Suprapubic skin (tissue), 4 donors: ENCODE measurements around the gene SLC17A5. TPM values are rescaled to one million over a fixed set of nuclear protein-coding genes. Genes with fewer than 3 reads are reported as not detected.
A peak's percentile ranks its signal among the peaks of the same experiment; 100 is the strongest.

Source experiments
- DNase-seq, 2 donors: peaks; one replicate each; pipeline ENCODE4 v3.0.0-alpha.2; 2019; ENCODE audit warnings: low spot score in 2 of 2
- H3K27ac ChIP-seq: fragments of 200-600 bp; sonication (generic); one replicate; pipeline ENCODE4 v1.5.1; 2019
- H3K27me3 ChIP-seq: fragments of 200-600 bp; sonication (generic); one replicate; pipeline ENCODE4 v1.5.1; 2019
- H3K36me3 ChIP-seq: fragments of 200-600 bp; sonication (generic); one replicate; pipeline ENCODE4 v1.5.1; 2019
- H3K4me1 ChIP-seq: fragments of 200-600 bp; sonication (generic); one replicate; pipeline ENCODE4 v1.5.1; 2019
- H3K4me3 ChIP-seq: fragments of 200-600 bp; sonication (generic); one replicate; pipeline ENCODE4 v1.5.1; 2019; ENCODE audit warnings: mild to moderate bottlenecking
- H3K9me3 ChIP-seq: fragments of 200-600 bp; sonication (generic); one replicate; pipeline ENCODE4 v1.5.1; 2019
- CTCF ChIP-seq, 2 donors: fragments of 200-600 bp in 1 of 2; fragments of 450-650 bp in 1 of 2; sonication (generic) in 1 of 2; IDR thresholded peaks; one replicate each; pipeline ENCODE4 v1.5.1; 2016 to 2019; ENCODE audit warnings: antibody characterized with exemption in 2 of 2, mild to moderate bottlenecking in 1 of 2, moderate library complexity in 1 of 2
- EP300 ChIP-seq: sonication (generic); formaldehyde crosslinking; IDR thresholded peaks from one replicate; pipeline ENCODE4 v1.6.1; 2017; ENCODE audit warnings: antibody characterized with exemption
- POLR2A ChIP-seq, 2 donors: fragments of 450-650 bp; IDR thresholded peaks; one replicate each; pipeline ENCODE4 v1.6.1; 2017; ENCODE audit warnings: antibody characterized with exemption in 2 of 2, mild to moderate bottlenecking in 2 of 2, moderate library complexity in 2 of 2
- POLR2AphosphoS5 ChIP-seq, 3 donors: sonication (generic); formaldehyde crosslinking; IDR thresholded peaks; one replicate each; pipeline ENCODE4 v1.6.1; 2017; ENCODE audit warnings: antibody characterized with exemption in 3 of 3
- WGBS: methylation state at CpG from one replicate; pipeline ENCODE4 v1.1.5; 2018; 5-methylcytosine and 5-hydroxymethylcytosine counted together
- total RNA-seq, 4 donors: library from RNA; depleted of rRNA; stranded (reverse); fragments of >200 nt; gene quantifications; one replicate each; pipeline ENCODE4 v1.1.0, GENCODE V29; 2016

Gene SLC17A5
- total RNA-seq, 4 donors from 2014 or later, result 8.0 to 14.0 (median 11.2) TPM

GRCh38 chr6:73642530-73642929, 11.3 kb downstream of the SLC17A5 start:
- no peaks in the 10 kb centered on the region for H3K9me3 ChIP-seq
- no peak for DNase-seq
- H3K4me3 ChIP-seq, result no peak overlapping the region
- H3K27ac ChIP-seq, result no peak overlapping the region
- WGBS, result 50% methylated on average over 2 of the region's 2 CpGs
- TF ChIP-seq CTCF (IDR thresholded peaks at IDR 0.05) (no peak), EP300 (no peak), POLR2A (IDR thresholded peaks at IDR 0.05) (no peak), POLR2AphosphoS5 (IDR thresholded peaks at IDR 0.05) (no peak)
- no peaks in the 10 kb centered on the region for H3K27me3 ChIP-seq
- H3K36me3 ChIP-seq, result peaks cover 8% of the 10 kb centered on the region
- H3K4me1 ChIP-seq, result peaks cover 7% of the 10 kb centered on the region

GRCh38 chr6:73640179-73640750, 13.5 kb downstream of the SLC17A5 start:
- Histone ChIP-seq H3K4me3 (no peak overlapping the region), H3K36me3 (peaks cover 8% of the 10 kb centered on the region), H3K4me1 (peaks cover 17% of the 10 kb centered on the region), H3K27ac (no peak overlapping the region), H3K9me3 (no peaks in the 10 kb centered on the region), H3K27me3 (no peaks in the 10 kb centered on the region)
- 95% methylated on average over 1 of the region's 1 CpG for WGBS
- TF ChIP-seq EP300 (no peak), POLR2A (IDR thresholded peaks at IDR 0.05) (no peak), POLR2AphosphoS5 (IDR thresholded peaks at IDR 0.05) (no peak), CTCF (IDR thresholded peaks at IDR 0.05) (no peak)
- DNase-seq, result no peak

- H3K36me3 ChIP-seq, result peaks cover 11% of the 10 kb centered on the region
These were observed 14.8 kb downstream of the SLC17A5 start for GRCh38 chr6:73639040-73639439.

GRCh38 chr6:73637404-73637803, 16.4 kb downstream of the SLC17A5 start:
- Histone ChIP-seq H3K27me3 (no peaks in the 10 kb centered on the region), H3K27ac (no peak overlapping the region), H3K4me3 (no peak overlapping the region), H3K4me1 (peaks cover 14% of the 10 kb centered on the region), H3K36me3 (peaks cover 20% of the 10 kb centered on the region), H3K9me3 (no peaks in the 10 kb centered on the region)
- TF ChIP-seq POLR2A (IDR thresholded peaks at IDR 0.05), result no peak
- DNase-seq, result no peak
- WGBS, result 62% methylated on average over 2 of the region's 2 CpGs

More at GRCh38 chr6:73639040-73639439, 14.8 kb downstream of the SLC17A5 start:
- Histone ChIP-seq H3K9me3 (no peaks in the 10 kb centered on the region), H3K4me3 (no peak overlapping the region), H3K27me3 (no peaks in the 10 kb centered on the region), H3K27ac (no peak overlapping the region), H3K4me1 (peaks cover 14% of the 10 kb centered on the region)
- no peak for TF ChIP-seq EP300
- TF ChIP-seq POLR2AphosphoS5 (IDR thresholded peaks at IDR 0.05), result no peak
- no peak for TF ChIP-seq POLR2A (IDR thresholded peaks at IDR 0.05)
- no peak for TF ChIP-seq CTCF (IDR thresholded peaks at IDR 0.05)
- WGBS, result 77% methylated on average over 4 of the region's 4 CpGs
- DNase-seq, result no peak

- Histone ChIP-seq H3K9me3 (no peaks in the 10 kb centered on the region), H3K4me3 (no peak overlapping the region), H3K4me1 (peaks cover 14% of the 10 kb centered on the region), H3K36me3 (peaks cover 18% of the 10 kb centered on the region), H3K27me3 (no peaks in the 10 kb centered on the region), H3K27ac (peak overlapping the region; percentile 44)
- TF ChIP-seq POLR2A (IDR thresholded peaks at IDR 0.05), result no peak
- no peak for TF ChIP-seq CTCF (IDR thresholded peaks at IDR 0.05)
- no peak for TF ChIP-seq POLR2AphosphoS5 (IDR thresholded peaks at IDR 0.05)
- no peak for TF ChIP-seq EP300
- DNase-seq, result no peak
These were observed 17.7 kb downstream of the SLC17A5 start for GRCh38 chr6:73636048-73636447.

GRCh38 chr6:73632346-73632745, 21.4 kb downstream of the SLC17A5 start:
- H3K36me3 ChIP-seq, result peaks cover 18% of the 10 kb centered on the region
- WGBS, result 94% methylated on average over 7 of the region's 7 CpGs
- H3K4me1 ChIP-seq, result peaks cover 13% of the 10 kb centered on the region
- no peaks in the 10 kb centered on the region for H3K9me3 ChIP-seq
- no peak for TF ChIP-seq POLR2AphosphoS5 (IDR thresholded peaks at IDR 0.05)
- no peak for TF ChIP-seq POLR2A (IDR thresholded peaks at IDR 0.05)
- no peak for TF ChIP-seq EP300
- no peak for TF ChIP-seq CTCF (IDR thresholded peaks at IDR 0.05)
- H3K4me3 ChIP-seq, result no peak overlapping the region
- H3K27me3 ChIP-seq, result no peaks in the 10 kb centered on the region
- DNase-seq, result no peak
- H3K27ac ChIP-seq, result no peak overlapping the region
